ENCODE results near the gene LARGE1. TPM values are rescaled to one million over a fixed set of nuclear protein-coding genes. Genes with fewer than 3 reads are reported as not detected.
"Not testable (repeated sequence)": the region's sequence is repeated elsewhere in the genome, so short reads cannot be mapped to it uniquely, and the experiment has no call there.

Gene LARGE1
- total RNA-seq, 1 donor = 22.8 TPM

- no peak overlapping the region for H3K27ac ChIP-seq (ENCODE audit: low read depth, low read length)
- H2AFZ ChIP-seq (ENCODE audit: low read length) = no peak overlapping the region
- no peaks in the 10 kb centered on the region for H3K79me2 ChIP-seq (ENCODE audit: insufficient read depth, low read length)
These were observed 540.4 kb downstream of the LARGE1 start for GRCh38 chr22:33379836-33380235.

GRCh38 chr22:33372875-33373274 is 547.4 kb downstream of the LARGE1 start:
- H3K79me2 ChIP-seq (ENCODE audit: insufficient read depth, low read length) = no peaks in the 10 kb centered on the region
- no peak overlapping the region for H3K4me3 ChIP-seq (ENCODE audit: insufficient read depth, low read length)
- H3K27me3 ChIP-seq (ENCODE audit: insufficient read depth, low read length) = no peaks in the 10 kb centered on the region
- TF ChIP-seq CTCF (IDR thresholded peaks at IDR 0.05; ENCODE audit: extremely low read depth, low read depth, low read length) = no peak
- H4K20me1 ChIP-seq (ENCODE audit: insufficient read depth, low read length) = no peaks in the 10 kb centered on the region
- no peak overlapping the region for H2AFZ ChIP-seq (ENCODE audit: low read length)
- no peaks in the 10 kb centered on the region for H3K9me3 ChIP-seq (ENCODE audit: low read depth, low read length)
- H3K4me1 ChIP-seq (ENCODE audit: insufficient read depth, low read length) = no peaks in the 10 kb centered on the region
- H3K4me2 ChIP-seq (ENCODE audit: insufficient read depth, low read length) = no peak overlapping the region
- no peak overlapping the region for H3K27ac ChIP-seq (ENCODE audit: low read depth, low read length)
- H3K36me3 ChIP-seq (ENCODE audit: insufficient read depth, low read length) = no peaks in the 10 kb centered on the region
- no peak for DNase-seq (ENCODE audit: insufficient read length, low spot score, missing footprints)

More at GRCh38 chr22:33379836-33380235, 540.4 kb downstream of the LARGE1 start:
- H4K20me1 ChIP-seq (ENCODE audit: insufficient read depth, low read length) = no peaks in the 10 kb centered on the region
- H3K36me3 ChIP-seq (ENCODE audit: insufficient read depth, low read length) = no peaks in the 10 kb centered on the region
- H3K9me3 ChIP-seq (ENCODE audit: low read depth, low read length) = no peaks in the 10 kb centered on the region
- H3K4me1 ChIP-seq (ENCODE audit: insufficient read depth, low read length) = peaks cover 10% of the 10 kb centered on the region
- no peaks in the 10 kb centered on the region for H3K27me3 ChIP-seq (ENCODE audit: insufficient read depth, low read length)
- no peak for DNase-seq (ENCODE audit: insufficient read length, low spot score, missing footprints)
- TF ChIP-seq CTCF (IDR thresholded peaks at IDR 0.05; ENCODE audit: extremely low read depth, low read depth, low read length) = no peak
- no peak overlapping the region for H3K4me3 ChIP-seq (ENCODE audit: insufficient read depth, low read length)
- no peak overlapping the region for H3K4me2 ChIP-seq (ENCODE audit: insufficient read depth, low read length)

- DNase-seq (ENCODE audit: insufficient read length, low spot score, missing footprints); H4K20me1 ChIP-seq (ENCODE audit: insufficient read depth, low read length); H3K9me3 ChIP-seq (ENCODE audit: low read depth, low read length); H3K4me3 ChIP-seq (ENCODE audit: insufficient read depth, low read length); H3K4me1 ChIP-seq (ENCODE audit: insufficient read depth, low read length); H3K36me3 ChIP-seq (ENCODE audit: insufficient read depth, low read length); H3K79me2 ChIP-seq (ENCODE audit: insufficient read depth, low read length); H2AFZ ChIP-seq (ENCODE audit: low read length); H3K4me2 ChIP-seq (ENCODE audit: insufficient read depth, low read length); H3K27me3 ChIP-seq (ENCODE audit: insufficient read depth, low read length); H3K27ac ChIP-seq (ENCODE audit: low read depth, low read length): not testable (repeated sequence)
These were observed 557.0 kb downstream of the LARGE1 start for GRCh38 chr22:33363256-33363655.

- Histone ChIP-seq H3K4me3 (ENCODE audit: insufficient read depth, low read length) (no peak overlapping the region), H3K27me3 (ENCODE audit: insufficient read depth, low read length) (no peaks in the 10 kb centered on the region), H3K4me1 (ENCODE audit: insufficient read depth, low read length) (no peaks in the 10 kb centered on the region), H3K9me3 (ENCODE audit: low read depth, low read length) (no peaks in the 10 kb centered on the region), H2AFZ (ENCODE audit: low read length) (no peak overlapping the region), H3K36me3 (ENCODE audit: insufficient read depth, low read length) (no peaks in the 10 kb centered on the region), H3K79me2 (ENCODE audit: insufficient read depth, low read length) (no peaks in the 10 kb centered on the region), H3K27ac (ENCODE audit: low read depth, low read length) (no peak overlapping the region), H4K20me1 (ENCODE audit: insufficient read depth, low read length) (no peaks in the 10 kb centered on the region), H3K4me2 (ENCODE audit: insufficient read depth, low read length) (no peak overlapping the region)
- no peak for DNase-seq (ENCODE audit: insufficient read length, low spot score, missing footprints)
- no peak for TF ChIP-seq CTCF (IDR thresholded peaks at IDR 0.05; ENCODE audit: extremely low read depth, low read depth, low read length)
These were observed 557.6 kb downstream of the LARGE1 start for GRCh38 chr22:33362702-33363101.

Data from osteoblast (primary cell).